RWPE2 (cell line): ENCODE measurements around the gene KRTAP5-5.

ENCODE experiments used
- ATAC-seq: fragments of 200-7000 bp; cut with Tn5 transposase; 3 replicates; pipeline ENCODE4 v1.9.1; 2021; ENCODE audit warnings: low read depth
- DNase-seq: peaks from one replicate; pipeline ENCODE4 v3.0.0-alpha.2; 2020; ENCODE audit warnings: low spot score
- H3K27ac ChIP-seq: fragments of 450-650 bp; 2 replicates; pipeline ENCODE4 v1.5.1; 2017; ENCODE audit warnings: mild to moderate bottlenecking; ENCODE audit not compliant: poor library complexity, severe bottlenecking
- H3K27me3 ChIP-seq: fragments of 250-450 bp; sonication (Bioruptor Pico); 2 replicates; pipeline ENCODE4 v1.5.1; 2021; ENCODE audit warnings: mild to moderate bottlenecking, moderate library complexity; ENCODE audit not compliant: insufficient read depth, poor library complexity, severe bottlenecking
- H3K36me3 ChIP-seq: fragments of 250-450 bp; sonication (Bioruptor Pico); 2 replicates; pipeline ENCODE4 v1.5.1; 2020; ENCODE audit warnings: low read depth, mild to moderate bottlenecking, moderate library complexity
- H3K4me1 ChIP-seq: fragments of 250-450 bp; sonication (Bioruptor Pico); 2 replicates; pipeline ENCODE4 v1.5.1; 2021; ENCODE audit warnings: mild to moderate bottlenecking, moderate library complexity; ENCODE audit not compliant: insufficient read depth, poor library complexity, severe bottlenecking
- H3K4me3 ChIP-seq: fragments of 250-450 bp; sonication (Bioruptor Pico); 2 replicates; pipeline ENCODE4 v1.5.1; 2021; ENCODE audit warnings: mild to moderate bottlenecking, moderate library complexity; ENCODE audit not compliant: severe bottlenecking
- H3K9me3 ChIP-seq: fragments of 250-450 bp; sonication (Bioruptor Pico); 2 replicates; pipeline ENCODE4 v1.5.1; 2021; ENCODE audit warnings: mild to moderate bottlenecking, moderate library complexity; ENCODE audit not compliant: severe bottlenecking
- TF ChIP-seq, protein P1 (sequence below): fragments of 450-650 bp; IDR thresholded peaks from one replicate; pipeline ENCODE4 v1.5.1; 2017; ENCODE audit warnings: mild to moderate bottlenecking, moderate library complexity; ENCODE audit not compliant: poor library complexity, severe bottlenecking

Gene KRTAP5-5

DNA sequence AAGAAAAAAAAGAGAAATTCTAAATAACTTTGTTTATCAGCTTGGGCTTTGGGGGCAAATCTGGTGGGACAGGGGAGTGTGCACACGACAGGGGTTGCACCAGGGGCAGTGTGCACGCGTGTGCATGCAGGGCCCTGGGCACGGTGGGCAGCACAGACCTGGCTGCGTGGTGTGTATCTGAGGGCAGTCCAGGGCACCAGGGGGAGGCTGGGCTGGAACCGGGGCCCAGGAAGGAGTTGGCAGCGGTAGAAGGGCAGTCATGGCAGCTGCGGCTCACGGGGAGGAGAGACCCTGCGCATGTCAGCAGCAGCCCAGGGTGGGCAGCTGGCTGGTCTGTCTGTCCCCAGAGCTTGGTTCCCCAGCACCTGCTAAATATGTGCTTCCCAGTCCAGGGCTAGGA lies 4.3 kb downstream of the KRTAP5-5 start:
- Histone ChIP-seq H3K27ac (no peak overlapping the region), H3K4me1 (no peaks in the 10 kb centered on the region), H3K36me3 (no peaks in the 10 kb centered on the region), H3K27me3 (peaks cover 5% of the 10 kb centered on the region), H3K4me3 (no peak overlapping the region), H3K9me3 (no peaks in the 10 kb centered on the region)
- ATAC-seq = no peak
- TF ChIP-seq, protein P1, sequence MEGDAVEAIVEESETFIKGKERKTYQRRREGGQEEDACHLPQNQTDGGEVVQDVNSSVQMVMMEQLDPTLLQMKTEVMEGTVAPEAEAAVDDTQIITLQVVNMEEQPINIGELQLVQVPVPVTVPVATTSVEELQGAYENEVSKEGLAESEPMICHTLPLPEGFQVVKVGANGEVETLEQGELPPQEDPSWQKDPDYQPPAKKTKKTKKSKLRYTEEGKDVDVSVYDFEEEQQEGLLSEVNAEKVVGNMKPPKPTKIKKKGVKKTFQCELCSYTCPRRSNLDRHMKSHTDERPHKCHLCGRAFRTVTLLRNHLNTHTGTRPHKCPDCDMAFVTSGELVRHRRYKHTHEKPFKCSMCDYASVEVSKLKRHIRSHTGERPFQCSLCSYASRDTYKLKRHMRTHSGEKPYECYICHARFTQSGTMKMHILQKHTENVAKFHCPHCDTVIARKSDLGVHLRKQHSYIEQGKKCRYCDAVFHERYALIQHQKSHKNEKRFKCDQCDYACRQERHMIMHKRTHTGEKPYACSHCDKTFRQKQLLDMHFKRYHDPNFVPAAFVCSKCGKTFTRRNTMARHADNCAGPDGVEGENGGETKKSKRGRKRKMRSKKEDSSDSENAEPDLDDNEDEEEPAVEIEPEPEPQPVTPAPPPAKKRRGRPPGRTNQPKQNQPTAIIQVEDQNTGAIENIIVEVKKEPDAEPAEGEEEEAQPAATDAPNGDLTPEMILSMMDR = no peak
- no peak for DNase-seq

DNA sequence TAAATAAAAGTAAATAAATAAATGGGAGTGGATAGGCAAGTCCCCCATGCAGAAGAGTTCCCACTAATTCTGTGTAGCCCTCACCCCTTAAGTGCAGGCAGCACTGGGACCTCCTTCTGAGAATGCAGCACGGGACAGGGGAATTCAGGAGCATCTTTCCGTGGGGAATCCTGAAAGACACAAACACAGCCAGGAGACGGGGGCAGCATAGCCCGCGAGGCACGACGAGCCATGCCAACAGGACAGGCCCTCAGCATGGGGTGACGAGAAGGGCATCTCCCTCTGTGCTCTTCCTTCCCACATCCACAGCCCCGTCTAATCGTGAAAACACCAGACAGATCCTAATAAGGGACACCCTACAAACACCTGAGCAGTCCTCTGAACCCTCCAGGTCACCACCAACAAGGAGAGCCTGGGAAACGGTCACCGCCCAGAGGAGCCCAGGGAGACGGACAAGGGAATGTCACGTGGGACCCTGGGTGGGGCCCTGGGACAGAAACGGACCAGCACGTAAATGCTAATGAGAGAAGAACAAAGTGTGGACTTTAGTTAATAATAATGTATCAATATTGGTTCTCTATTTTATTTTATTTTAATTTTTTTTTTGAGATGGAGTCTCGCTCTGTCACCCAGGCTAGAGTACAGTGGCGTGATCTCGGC lies 6.8 kb downstream of the KRTAP5-5 start:
- H3K27ac ChIP-seq = no peak overlapping the region
- H3K4me3 ChIP-seq = no peak overlapping the region
- peaks cover 4% of the 10 kb centered on the region for H3K4me1 ChIP-seq
- no peaks in the 10 kb centered on the region for H3K36me3 ChIP-seq
- no peaks in the 10 kb centered on the region for H3K27me3 ChIP-seq
- no peaks in the 10 kb centered on the region for H3K9me3 ChIP-seq
- TF ChIP-seq, protein P1 = no peak
- ATAC-seq (no peak), DNase-seq (no peak)

GRCh38 chr11:1637628-1638027 lies 8.1 kb downstream of the KRTAP5-5 start:
- H3K27me3 ChIP-seq = no peaks in the 10 kb centered on the region
- no peaks in the 10 kb centered on the region for H3K36me3 ChIP-seq
- no peak overlapping the region for H3K4me3 ChIP-seq
- TF ChIP-seq, protein P1 = no peak
- H3K27ac ChIP-seq = no peak overlapping the region
- peaks cover 4% of the 10 kb centered on the region for H3K4me1 ChIP-seq
- no peak for ATAC-seq
- DNase-seq = no peak
- H3K9me3 ChIP-seq = no peaks in the 10 kb centered on the region

GRCh38 chr11:1638344-1638743 lies 8.8 kb downstream of the KRTAP5-5 start:
- ATAC-seq (no peak), DNase-seq (no peak)
- TF ChIP-seq, protein P1 = no peak
- peaks cover 4% of the 10 kb centered on the region for H3K4me1 ChIP-seq
- no peaks in the 10 kb centered on the region for H3K9me3 ChIP-seq
- H3K4me3 ChIP-seq = no peak overlapping the region
- H3K36me3 ChIP-seq = no peaks in the 10 kb centered on the region
- H3K27ac ChIP-seq = no peak overlapping the region
- H3K27me3 ChIP-seq = no peaks in the 10 kb centered on the region

DNA sequence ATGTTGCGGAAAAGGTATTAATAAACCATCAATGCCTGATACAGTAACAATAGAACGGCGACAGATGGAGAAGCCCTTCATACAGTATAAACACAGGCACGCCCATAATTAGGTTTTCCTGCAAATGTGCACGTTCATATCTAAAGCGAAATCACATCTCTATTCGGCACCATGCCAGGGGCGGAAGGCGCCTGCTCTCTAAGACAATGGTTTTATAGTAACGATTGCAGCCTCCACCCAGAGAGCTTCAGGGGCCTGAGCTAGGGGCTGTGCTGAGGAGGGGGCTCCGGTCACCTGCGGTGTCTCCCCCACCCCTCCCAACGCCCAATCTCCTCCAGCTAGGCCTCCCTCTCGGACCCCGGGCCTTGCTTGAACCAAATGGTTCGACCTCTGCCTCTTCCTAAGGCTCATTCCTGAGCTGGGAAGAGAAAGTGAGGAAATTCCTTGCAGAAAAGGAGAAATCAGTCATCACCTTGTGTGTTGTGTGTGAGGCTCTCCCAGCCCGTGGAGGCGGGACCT lies 9.6 kb downstream of the KRTAP5-5 start:
- Histone ChIP-seq H3K4me1 (peaks cover 4% of the 10 kb centered on the region), H3K27ac (no peak overlapping the region), H3K9me3 (no peaks in the 10 kb centered on the region), H3K36me3 (no peaks in the 10 kb centered on the region), H3K27me3 (no peaks in the 10 kb centered on the region), H3K4me3 (no peak overlapping the region)
- ATAC-seq = no peak
- TF ChIP-seq, protein P1 = no peak
- no peak for DNase-seq
